ENCODE measurements around the gene MEIS3. TPM values are rescaled to one million over a fixed set of nuclear protein-coding genes. Genes with fewer than 3 reads are reported as not detected.

Gene MEIS3
- total RNA-seq, 3 donors from 2014 or later (not counting 1 experiment from before 2014, with no cell fraction given) = not detected

- H3K9me3 ChIP-seq (ENCODE audit: control insufficient read depth, insufficient read depth, low read length) = no peaks in the 10 kb centered on the region
- 14% methylated on average over 18 of the region's 18 CpGs for WGBS (ENCODE audit: insufficient coverage)
- peaks cover 11% of the 10 kb centered on the region for H3K4me1 ChIP-seq (ENCODE audit: control insufficient read depth, insufficient read depth, low read length)
- intact Hi-C loops (cut with micrococcal nuclease) = no loop called here
- H3K27ac ChIP-seq (ENCODE audit: low read length) = no peak overlapping the region
- Mint-ChIP-seq H3K27me3 (ENCODE audit: low read depth in 2 of 2) (peaks cover 57 to 69% of the 10 kb centered on the region in 2 donors), H3K4me3 (peak overlapping the region; percentile 64), H3K27ac (no peak overlapping the region), H3K9me3 (no peaks in the 10 kb centered on the region), H3K4me1 (peaks cover 9 to 49% of the 10 kb centered on the region in 2 donors), H3K36me3 (no peaks in the 10 kb centered on the region)
- no peak overlapping the region for H3K4me3 ChIP-seq (ENCODE audit: low read length)
- TF ChIP-seq CTCF (IDR thresholded peaks at IDR 0.05) = no peak
- no peak for ATAC-seq
- H3K36me3 ChIP-seq (ENCODE audit: control insufficient read depth, insufficient read depth, low read length) = no peaks in the 10 kb centered on the region
- H3K27me3 ChIP-seq (ENCODE audit: control insufficient read depth, insufficient read depth, low read length) = peaks cover 49% of the 10 kb centered on the region
- no peak for DNase-seq
These were observed 2.1 kb downstream of the MEIS3 start for GRCh38 chr19:47417107-47417745.

- H3K4me3 Mint-ChIP-seq = no peak overlapping the region
- intact Hi-C loops (cut with micrococcal nuclease) = no loop called here
- H3K9me3 ChIP-seq (ENCODE audit: control insufficient read depth, insufficient read depth, low read length) = no peaks in the 10 kb centered on the region
- TF ChIP-seq CTCF (IDR thresholded peaks at IDR 0.05) = no peak
- no peaks in the 10 kb centered on the region for H3K36me3 ChIP-seq (ENCODE audit: control insufficient read depth, insufficient read depth, low read length)
- WGBS (ENCODE audit: insufficient coverage) = 39% methylated on average over 12 of the region's 12 CpGs
- peaks cover 11% of the 10 kb centered on the region for H3K4me1 ChIP-seq (ENCODE audit: control insufficient read depth, insufficient read depth, low read length)
- H3K27me3 Mint-ChIP-seq (ENCODE audit: low read depth in 2 of 2) = peaks cover 51 to 68% of the 10 kb centered on the region in 2 donors
- no peak overlapping the region for H3K27ac ChIP-seq (ENCODE audit: low read length)
- no peak for DNase-seq
- no peaks in the 10 kb centered on the region for H3K36me3 Mint-ChIP-seq
- ATAC-seq = no peak
- H3K27me3 ChIP-seq (ENCODE audit: control insufficient read depth, insufficient read depth, low read length) = peaks cover 47% of the 10 kb centered on the region
- no peaks in the 10 kb centered on the region for H3K9me3 Mint-ChIP-seq
- H3K27ac Mint-ChIP-seq = no peak overlapping the region
- H3K4me1 Mint-ChIP-seq = peaks cover 9 to 45% of the 10 kb centered on the region in 2 donors
- no peak overlapping the region for H3K4me3 ChIP-seq (ENCODE audit: low read length)
These were observed 2.7 kb downstream of the MEIS3 start for GRCh38 chr19:47416643-47416985.

- no peaks in the 10 kb centered on the region for H3K36me3 Mint-ChIP-seq
- 87% methylated on average over 17 of the region's 21 CpGs for WGBS (ENCODE audit: insufficient coverage)
- Histone ChIP-seq H3K27ac (ENCODE audit: low read length) (no peak overlapping the region), H3K36me3 (ENCODE audit: control insufficient read depth, insufficient read depth, low read length) (no peaks in the 10 kb centered on the region), H3K9me3 (ENCODE audit: control insufficient read depth, insufficient read depth, low read length) (no peaks in the 10 kb centered on the region), H3K4me3 (ENCODE audit: low read length) (no peak overlapping the region), H3K4me1 (ENCODE audit: control insufficient read depth, insufficient read depth, low read length) (peaks cover 11% of the 10 kb centered on the region), H3K27me3 (ENCODE audit: control insufficient read depth, insufficient read depth, low read length) (peaks cover 42% of the 10 kb centered on the region)
- no peak overlapping the region for H3K27ac Mint-ChIP-seq
- H3K4me3 Mint-ChIP-seq = no peak overlapping the region
- H3K27me3 Mint-ChIP-seq (ENCODE audit: low read depth in 2 of 2) = peaks cover 46 to 63% of the 10 kb centered on the region in 2 donors
- H3K4me1 Mint-ChIP-seq = peaks cover 5 to 41% of the 10 kb centered on the region in 2 donors
- ATAC-seq (no peak), DNase-seq (no peak)
- intact Hi-C loops (cut with micrococcal nuclease) = no loop called here
- H3K9me3 Mint-ChIP-seq = no peaks in the 10 kb centered on the region
- no peak for TF ChIP-seq CTCF (IDR thresholded peaks at IDR 0.05)
These were observed 3.2 kb downstream of the MEIS3 start for GRCh38 chr19:47415953-47416642.
